NCI-H2107 treated with DMSO at 0.1 percent for 48 hours (cell line): ENCODE measurements around the gene LMOD1.
"Not testable (repeated sequence)": the region's sequence is repeated elsewhere in the genome, so short reads cannot be mapped to it uniquely, and the experiment has no call there.

Experiments
- DNase-seq: peaks from one replicate; lab custom pipeline; 2025; ENCODE audit not compliant: unreplicated experiment; lab: John Stamatoyannopoulos, UW

LMOD1 gene

DNA sequence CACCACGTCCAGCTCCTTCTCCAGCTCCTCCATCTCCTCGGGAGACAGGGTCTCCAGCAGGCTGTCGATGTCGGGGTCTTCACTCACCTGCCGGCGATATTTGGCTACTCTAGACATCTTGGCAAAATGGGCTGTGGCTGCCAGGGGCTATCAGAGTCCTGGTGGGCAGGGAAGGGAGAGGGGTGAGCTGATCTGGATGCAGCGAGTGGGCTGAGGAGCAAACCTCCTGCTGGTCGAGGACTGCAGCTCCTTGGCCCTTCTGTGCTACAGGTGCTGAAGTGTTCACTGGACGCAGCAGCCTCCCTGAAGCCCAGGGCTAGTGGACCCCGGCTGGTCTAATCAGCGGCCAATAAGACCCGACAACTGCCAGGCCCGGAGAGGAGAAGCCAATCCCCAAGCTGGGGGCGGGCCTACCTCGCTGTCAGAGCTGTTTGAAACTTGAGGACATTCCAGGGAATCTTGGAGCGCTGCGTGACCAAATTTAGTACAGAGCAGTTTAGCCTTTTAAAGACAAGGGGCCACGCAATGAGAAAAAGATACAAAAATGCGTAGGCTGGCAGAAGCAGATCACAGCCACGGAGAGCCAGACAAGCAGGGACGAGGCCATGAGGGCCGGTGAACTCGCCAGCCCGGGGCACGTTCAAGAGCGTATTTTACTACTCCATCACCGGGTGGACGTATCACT is at the start of gene LMOD1:
LMOD1 (minus strand) TSS at position 325 of the 685 bp plus-strand sequence; CDS start at position 117, 208 bp downstream.
- peak; percentile 58 for DNase-seq

DNA sequence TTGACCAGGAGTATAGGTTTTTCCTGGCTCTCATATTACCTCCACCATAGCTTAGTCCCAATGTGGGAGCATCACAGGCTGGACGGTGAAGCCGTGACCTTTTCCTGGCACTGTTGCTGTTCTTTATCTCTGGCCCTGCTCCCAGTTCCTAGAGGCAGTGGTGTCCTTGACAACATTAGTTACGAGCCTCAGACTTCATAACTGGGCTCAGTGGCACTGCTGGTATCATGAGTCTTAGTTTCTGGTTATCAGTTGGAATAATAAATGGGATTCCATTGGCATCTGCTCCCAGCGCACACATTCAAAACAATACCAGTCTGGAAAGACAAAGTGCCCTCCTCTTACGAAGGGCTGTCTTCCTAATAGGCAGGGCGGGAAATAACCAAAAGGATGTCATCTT is 44.1 kb upstream of the LMOD1 start:
- no peak for DNase-seq

DNA sequence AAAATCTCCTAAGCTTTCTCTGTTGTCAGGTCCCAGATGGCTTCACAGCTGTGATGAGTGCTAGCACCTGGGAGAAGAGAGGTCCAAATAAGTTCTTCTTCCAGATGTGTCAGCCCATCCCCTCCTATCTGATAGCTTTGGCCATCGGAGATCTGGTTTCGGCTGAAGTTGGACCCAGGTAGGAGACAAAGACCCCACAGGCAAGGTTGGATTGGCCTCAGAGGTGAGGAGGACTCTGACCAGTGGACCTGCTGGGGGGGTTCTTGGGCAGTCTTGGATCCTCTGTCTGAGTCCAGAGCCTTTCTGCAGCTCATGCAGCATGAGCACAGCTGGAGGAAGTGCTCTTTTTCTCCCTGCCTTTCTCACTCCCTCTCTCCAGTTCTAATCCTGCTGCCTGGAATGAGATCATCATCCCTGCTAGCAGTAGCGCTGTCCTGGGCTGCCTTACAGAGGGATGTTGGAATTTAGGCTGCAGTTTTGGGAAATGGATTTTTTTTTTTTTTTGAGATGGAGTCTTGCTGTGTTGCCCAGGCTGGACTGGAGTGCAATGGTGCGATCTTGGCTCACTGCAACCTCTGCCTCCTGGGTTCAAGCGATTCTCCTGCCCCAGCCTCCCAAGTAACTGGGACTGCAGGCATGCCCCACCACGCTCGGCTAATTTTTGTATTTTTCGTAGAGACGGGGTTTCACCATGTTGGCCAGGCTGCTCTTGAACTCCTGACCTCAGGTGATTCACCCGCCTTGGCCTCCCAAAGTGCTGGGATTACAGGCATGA is 43.2 kb upstream of the LMOD1 start:
- no peak for DNase-seq

DNA sequence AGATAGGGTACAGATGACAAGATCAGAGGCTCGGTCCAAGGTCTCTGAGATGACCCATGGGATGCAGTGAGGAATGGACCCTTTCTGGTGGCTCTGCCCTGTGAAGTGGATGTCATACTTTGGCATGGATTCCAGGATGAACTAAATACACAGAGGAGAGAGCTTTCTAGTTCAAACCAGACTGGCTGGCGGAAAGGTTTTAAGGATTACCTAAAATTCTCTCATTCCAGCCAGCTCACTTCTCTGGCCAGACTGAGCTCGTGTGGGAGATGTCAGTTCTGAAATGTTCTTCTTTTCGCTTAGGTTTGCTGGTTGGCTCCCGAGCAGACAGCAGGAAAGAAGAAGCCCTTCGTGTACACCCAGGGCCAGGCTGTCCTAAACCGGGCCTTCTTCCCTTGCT is 42.3 kb upstream of the LMOD1 start:
- no peak for DNase-seq

DNA sequence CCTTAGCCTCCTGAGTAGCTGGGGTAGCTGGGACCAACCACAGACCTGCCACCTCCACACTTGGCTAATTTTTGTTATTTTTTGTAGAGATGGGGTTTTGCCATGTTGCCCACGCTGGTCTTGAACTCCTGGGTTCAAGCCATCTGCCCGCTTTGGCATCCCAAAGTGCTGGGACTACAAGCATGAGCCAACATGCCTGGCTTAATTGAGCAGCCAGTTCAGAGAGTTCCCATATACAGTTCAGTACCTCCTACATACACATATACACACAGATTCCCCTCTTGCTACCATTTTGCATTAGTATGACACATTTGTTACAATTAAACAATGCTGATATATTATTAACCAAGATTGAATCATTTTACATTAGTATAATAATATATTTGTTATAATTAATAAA is 39.0 kb upstream of the LMOD1 start:
- no peak for DNase-seq

DNA sequence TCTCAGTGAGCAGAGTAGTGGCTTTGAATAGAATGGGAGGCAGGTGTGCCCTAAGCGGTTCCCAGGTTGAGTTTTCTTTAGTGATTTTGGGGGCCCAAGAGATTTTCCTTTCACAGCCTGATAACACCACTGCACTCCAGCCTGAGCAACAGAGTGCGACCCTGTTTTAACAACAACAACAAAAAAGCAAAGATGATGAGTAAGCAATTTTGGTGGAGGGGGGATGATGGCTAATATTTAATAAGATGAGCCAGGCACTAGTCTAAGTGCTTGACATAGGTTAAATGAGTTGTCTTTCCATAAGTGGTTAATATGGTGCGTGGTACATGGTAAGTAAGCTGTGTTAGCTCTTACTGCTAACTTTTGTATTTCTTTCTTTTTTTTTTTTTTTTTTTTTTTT is 38.1 kb upstream of the LMOD1 start:
- DNase-seq, result no peak

DNA sequence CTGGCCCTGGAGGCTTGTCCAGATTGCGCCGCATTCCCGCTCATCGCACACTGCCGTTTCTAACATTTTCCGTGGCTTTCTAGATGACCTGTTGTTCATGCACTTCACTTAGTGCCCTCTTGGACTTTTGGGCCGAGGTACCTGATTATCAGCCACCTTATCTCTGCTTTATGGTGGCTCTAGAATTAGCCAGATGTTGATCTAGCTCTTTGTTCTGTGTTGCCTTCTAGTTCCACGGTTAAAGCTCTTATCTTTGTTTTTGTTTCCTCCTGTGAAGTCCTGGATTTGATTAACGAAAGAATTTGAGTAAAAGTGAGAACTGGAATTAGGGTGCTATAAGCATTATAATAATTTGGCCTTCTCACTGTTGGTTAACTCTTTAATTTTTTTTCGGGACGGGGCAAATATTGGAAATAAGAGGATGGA is 37.0 kb upstream of the LMOD1 start:
- peak; percentile 34 for DNase-seq

DNA sequence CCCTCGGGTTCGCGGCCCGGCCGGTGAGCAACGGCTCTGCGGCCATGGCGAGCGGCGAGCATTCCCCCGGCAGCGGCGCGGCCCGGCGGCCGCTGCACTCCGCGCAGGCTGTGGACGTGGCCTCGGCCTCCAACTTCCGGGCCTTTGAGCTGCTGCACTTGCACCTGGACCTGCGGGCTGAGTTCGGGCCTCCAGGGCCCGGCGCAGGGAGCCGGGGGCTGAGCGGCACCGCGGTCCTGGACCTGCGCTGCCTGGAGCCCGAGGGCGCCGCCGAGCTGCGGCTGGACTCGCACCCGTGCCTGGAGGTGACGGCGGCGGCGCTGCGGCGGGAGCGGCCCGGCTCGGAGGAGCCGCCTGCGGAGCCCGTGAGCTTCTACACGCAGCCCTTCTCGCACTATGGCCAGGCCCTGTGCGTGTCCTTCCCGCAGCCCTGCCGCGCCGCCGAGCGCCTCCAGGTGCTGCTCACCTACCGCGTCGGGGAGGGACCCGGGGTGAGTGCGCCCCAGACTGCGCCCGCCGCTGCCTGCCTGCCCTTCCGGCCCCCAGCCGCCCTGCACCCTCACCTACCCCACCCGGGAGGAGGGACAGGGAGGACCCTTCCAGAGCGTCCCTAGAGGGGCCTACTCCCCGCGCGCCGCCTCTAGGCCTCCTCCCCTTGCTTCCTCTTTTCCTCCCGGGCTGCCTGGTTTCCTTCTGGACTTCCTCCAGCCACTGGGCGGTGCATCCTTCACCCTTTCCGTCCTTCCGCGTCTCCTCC is 36.5 kb upstream of the LMOD1 start, which contains the start of gene RNPEP:
RNPEP (plus strand) TSS at position 26 of the 757 bp plus-strand sequence; CDS start at position 45, 19 bp downstream.
- no peak for DNase-seq

DNA sequence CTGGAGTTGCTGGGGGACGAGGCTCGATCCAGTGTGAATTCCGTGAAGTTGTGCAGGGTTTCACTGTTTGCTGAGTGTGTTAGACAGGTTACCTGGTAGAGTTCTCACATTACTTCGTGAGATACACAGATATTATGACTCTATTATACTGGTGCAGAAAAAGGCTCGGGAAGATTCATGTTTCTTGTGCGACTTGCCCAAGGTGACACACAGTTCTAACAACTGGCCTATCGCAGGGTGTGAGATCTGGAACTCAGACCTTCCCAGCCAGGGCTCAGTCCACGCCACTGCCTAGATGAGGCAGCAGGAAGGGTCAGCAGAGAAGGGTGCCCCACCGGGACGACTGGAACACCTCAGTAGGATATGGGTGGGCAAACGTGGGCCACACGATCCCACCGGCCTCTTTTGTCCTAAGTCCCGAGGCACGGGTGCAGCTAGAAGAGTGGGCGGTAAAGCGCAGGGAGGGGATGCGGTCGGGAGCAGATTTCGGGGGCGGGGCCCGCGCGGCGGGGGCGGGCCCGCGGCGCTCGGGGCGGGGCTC is 35.8 kb upstream of the LMOD1 start:
- no peak for DNase-seq

DNA sequence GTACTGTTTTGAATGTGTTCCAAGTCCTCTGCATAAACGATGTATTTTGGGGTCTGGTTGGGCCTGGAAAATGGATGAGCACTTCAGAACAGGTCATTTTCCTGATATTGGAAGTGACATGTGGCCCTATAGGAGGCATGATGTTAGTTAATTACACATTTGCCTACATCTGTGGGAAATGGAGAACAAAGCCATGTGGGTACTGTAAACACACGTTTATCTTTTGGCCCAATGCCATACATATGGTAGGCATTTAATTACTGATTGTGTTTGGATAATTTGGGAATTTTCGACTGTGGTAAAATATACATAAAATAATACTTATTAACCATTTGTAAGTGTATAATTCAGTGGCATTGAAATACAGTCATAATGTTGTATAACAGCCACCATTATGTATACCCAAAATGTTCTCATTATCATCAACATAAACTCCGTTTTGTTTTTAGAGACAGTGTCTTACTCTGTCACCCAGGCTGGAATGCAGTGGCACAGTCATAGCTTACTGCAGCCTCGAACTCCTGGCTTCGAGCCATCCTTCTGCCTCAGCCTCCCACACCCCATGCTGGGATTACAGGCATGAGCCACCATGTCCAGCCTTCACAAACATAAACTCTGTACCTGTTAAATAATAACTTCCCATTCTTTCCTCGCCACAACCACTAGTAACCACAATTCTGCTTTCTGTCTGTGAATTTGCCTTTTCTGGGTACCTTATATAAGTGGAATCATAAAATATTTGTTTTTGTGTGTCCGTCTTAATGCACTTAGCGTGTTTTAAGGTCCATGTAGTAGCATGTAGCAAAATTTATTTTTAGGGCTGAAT is 24.2 kb upstream of the LMOD1 start:
- no peak for DNase-seq

DNA sequence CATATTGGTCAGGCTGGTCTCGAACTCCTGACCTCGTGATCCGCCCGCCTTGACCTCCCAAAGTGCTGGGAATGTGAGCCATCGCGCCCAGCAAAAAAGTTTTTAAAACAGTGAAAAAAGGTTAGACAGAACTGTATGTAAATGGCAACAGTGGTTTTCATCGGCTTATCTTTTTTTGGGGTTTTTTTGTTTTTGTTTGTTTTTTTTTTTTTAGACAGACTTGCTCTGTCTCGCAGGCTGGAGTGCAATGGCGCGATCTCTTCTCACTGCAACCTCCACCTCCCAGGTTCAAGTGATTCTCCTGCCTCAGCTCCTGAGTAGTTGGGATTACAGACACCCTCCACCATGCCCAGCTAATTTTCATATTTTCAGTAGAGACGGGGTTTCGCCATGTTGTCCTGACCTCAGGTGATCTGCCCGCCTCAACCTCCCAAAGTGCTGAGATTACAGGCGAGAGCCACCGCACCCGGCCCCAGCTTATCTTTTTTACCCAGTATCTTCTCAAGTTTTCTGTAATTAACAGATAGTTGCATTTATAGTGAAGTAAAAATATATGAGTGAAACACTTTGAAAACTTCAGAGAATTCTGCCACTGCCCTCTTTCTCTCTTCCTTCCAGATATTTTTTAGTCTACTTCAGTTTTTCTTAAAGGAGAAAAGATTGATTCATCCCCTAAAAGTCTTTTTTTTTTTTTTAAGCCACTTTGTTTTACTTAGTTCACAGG is 22.0 kb upstream of the LMOD1 start:
- DNase-seq, result no peak

DNA sequence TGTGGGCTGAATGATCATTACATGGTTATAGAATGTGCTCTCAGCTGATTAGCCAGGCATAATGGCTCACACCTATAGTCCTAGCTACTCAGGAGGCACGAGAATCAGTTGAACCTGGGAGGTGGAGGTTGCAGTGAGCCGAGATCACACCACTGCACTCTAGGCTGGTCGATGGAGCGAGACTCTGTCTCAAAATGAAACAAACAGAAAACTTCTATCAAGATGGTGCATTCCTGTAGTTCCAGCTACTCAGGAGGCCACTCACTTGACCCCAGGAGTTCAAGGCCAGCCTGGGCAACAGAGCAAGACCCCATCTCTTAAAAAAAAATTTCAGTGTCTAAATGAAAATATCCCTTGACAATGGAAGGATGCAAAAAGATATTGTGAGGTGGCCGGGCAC is 19.8 kb upstream of the LMOD1 start:
- DNase-seq, result no peak

DNA sequence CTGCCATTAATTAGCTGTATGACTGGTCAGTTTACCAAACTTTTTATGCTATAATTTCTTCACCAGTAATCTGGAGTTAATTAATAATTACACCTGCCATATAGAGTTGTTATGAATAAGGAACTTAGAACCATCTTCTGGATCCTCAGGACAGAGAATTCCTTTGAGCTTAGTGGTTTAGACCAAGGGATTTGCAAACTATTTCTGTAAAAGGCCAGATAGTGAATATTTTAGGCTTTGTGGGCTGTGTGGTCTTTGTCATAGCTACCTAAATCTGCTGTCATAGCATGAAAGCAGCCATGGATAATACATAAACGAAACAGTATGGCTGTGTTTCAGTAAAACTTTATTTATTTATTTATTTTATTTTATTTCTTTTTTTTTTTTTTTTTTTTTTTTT is 17.9 kb upstream of the LMOD1 start:
- DNase-seq, result no peak

DNA sequence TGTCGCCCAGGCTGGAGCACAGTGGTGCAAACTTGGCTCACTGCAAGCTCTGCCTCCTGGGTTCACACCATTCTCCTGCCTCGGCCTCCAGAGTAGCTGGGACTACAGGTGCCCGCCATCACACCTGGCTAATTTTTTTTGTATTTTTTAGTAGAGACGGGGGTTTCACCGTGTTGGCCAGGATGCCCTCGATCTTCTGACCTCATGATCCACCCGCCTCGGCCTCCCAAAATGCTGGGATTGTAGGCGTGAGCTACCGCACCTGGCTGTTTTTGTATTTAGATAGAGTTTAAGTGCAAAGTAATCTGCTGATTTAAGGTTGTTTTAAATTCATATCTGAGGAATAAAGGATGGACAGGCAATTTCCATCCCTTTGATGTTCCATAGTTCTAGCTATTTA is 16.0 kb upstream of the LMOD1 start:
- not testable (repeated sequence) for DNase-seq

DNA sequence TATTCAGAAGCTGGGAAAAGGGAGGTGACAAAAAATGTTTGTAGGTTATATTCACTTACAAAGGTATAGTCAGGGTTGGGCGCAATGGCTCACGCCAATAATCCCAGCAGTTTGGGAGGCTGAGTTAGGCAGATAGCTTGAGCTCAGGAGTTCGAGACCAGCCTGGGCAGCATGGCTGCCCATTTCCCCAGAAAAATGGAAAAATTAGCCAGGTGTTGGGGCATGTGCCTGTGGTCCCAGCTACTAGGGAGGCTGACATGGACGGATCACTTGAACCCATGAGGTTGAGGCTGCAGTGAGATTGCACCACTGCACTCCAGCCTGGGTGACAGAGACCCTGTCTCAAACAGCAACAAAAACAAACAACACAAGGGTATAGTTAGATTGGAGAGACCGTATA is 12.0 kb upstream of the LMOD1 start:
- DNase-seq, result no peak

DNA sequence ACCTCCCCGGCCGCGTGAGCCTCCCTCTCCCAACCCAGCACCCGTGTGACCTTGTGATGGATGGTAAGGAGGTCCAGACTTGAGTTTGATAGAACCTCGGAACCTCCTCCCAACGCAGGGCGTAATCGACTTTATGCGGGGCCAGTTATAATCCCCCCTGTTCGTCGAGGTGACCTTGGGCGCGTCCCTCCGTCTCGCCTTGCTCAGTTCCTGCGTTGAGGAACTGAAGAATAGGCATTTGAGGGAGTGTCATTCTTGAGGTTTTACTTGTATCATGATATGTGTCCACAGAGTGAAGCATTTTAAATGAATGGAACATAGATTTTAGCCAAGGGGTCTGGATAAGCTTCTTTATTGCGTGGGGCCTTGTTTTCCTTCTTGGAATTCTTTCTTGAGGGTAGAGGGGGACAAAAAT is 9.4 kb upstream of the LMOD1 start:
- DNase-seq, result no peak

DNA sequence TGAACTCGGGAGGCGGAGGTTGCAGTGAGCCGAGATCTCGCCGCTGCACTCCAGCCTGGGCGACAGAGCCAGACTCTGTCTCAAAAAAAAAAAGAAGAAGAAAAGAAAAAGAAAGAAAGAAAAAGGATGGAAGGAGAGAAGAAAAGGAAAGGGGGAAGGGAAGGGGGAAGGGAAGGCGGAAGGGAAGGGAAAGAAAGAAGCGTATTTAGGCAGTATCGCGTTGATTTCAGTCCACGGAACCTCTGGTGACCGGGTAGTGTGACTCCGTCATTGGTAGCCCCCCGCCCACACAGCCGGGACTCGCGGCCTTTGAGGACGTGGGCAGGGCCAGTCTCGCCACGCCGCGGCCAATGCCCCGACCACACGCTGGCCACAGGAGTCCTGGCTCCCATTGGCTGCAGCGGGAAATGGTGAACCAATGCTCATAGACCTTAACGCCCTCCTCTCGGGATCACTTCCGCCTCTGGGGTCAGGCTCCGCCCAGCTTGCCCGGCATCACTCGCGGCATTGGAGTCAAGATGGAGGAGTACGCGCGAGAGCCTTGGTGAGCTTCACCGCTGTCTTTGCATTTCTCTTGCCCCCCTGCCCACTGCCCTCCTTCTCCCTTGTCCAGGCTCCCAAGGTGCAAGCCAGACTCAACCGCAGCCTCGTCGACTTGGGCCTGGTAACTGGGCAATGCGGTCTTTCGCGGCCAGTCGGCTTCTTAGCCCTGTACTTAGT is 8.8 kb upstream of the LMOD1 start, which contains the start of gene TIMM17A:
TIMM17A (plus strand) TSS at position 495 of the 720 bp plus-strand sequence; CDS start at position 519, 24 bp downstream.
- DNase-seq, result peak; percentile 94

DNA sequence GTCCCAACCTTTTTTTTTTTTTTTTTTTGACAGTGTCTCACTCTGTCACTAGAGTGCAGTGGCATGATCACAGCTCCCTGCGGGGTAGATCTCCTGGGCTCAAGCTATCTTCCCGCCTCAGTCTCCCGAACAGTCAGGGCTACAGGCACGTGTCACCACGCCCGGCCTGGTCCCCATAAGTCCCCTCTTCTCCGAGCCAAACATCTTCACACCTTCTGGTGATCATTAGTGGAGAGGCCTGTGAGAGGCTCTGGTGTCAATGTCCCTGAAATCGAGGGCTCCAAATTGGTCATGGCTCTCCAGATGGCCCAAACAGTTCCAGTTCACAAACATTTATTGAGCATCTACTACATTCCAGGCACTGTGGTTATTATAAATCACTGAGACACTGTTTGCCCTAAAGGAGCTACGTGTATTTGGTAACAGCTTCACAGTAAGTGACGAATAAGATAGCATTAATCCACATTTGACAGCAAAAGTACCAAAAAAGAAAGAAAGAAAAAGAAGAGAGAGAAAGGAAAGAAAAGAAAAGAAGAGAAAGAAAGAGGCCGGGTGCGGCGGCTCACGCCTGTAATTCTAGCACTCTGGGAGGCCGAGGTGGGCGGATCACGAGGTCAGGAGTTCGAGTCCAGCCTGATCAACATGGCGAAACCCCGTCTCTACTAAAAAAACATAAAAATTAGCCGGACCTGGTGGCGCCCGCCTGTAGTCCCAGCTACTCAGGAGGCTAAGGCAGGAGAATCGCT is 8.1 kb upstream of the LMOD1 start:
- DNase-seq, result no peak
